Smooth muscle cell of the brain vasculature (primary cell): ENCODE data around the gene ATP1A1.

Experiments
- DNase-seq: peaks from one replicate; pipeline ENCODE4 v3.0.0-alpha.2; 2012; ENCODE audit warnings: low read depth, low spot score

The ATP1A1 gene

DNA sequence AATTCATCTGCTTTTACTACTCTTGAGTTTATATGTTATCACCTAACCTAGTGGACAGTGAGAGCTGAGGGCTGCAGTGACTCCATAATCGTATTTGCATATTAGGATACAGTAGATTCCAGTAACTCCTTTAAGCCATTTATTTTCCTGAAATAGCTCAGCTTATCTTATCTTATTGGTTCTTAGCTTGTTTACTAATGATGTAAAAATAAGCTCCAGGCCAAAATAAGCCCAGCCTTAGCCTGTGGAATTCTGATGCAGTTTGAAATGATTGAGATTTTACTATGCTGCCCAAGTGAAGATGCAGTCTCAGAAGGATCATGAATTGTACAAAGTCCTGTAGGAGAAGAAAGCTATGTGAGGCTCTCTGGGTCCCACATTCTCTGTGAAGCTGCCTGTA is 18.1 kb downstream of the ATP1A1 start:
- DNase-seq, result no peak

- DNase-seq, result no peak
These were observed 19.8 kb downstream of the ATP1A1 start for GRCh38 chr1:116392717-116393404.

GRCh38 chr1:116393792-116394191 is 20.7 kb downstream of the ATP1A1 start:
- DNase-seq, result no peak

- no peak for DNase-seq
These were observed 21.2 kb downstream of the ATP1A1 start for GRCh38 chr1:116394270-116394669.

DNA sequence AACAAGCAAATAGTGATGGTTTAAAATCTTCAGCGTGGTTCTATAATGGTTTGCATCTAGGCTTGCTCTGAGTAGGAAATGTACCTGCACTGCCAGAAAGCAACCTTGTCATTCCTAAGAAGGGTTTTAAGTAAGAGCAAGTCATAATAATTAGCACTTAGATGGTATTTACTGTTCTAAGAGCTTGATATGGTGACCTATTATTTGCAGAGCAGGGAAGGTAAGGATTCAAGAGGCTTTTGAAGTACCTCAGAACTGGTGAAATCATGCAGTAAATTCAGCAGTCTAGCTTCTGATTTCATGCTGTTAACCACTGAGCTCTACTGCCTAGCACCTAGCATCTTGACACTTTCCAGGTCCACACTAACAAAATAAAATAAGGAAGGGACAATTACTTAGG is 23.7 kb downstream of the ATP1A1 start:
- no peak for DNase-seq

- no peak for DNase-seq
These were observed 24.7 kb downstream of the ATP1A1 start for GRCh38 chr1:116397728-116398127.

DNA sequence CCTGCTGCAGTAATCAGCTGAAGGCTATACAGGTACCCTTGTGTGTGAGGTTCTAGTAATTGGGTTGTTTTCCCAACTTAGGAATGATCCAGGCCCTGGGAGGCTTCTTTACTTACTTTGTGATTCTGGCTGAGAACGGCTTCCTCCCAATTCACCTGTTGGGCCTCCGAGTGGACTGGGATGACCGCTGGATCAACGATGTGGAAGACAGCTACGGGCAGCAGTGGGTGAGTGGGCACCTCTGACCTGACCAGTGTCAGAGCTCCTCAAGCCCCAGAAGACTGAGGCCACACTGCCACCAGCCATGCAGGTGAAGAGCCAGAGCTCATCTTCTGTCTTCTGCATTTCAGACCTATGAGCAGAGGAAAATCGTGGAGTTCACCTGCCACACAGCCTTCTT is 27.7 kb downstream of the ATP1A1 start:
- DNase-seq, result no peak

- DNase-seq, result no peak
These were observed 28.7 kb downstream of the ATP1A1 start for GRCh38 chr1:116401646-116402176.

- DNase-seq, result no peak
These were observed 29.3 kb downstream of the ATP1A1 start for GRCh38 chr1:116402333-116402732.

- no peak for DNase-seq
These were observed 30.6 kb downstream of the ATP1A1 start for GRCh38 chr1:116403496-116404136.

DNA sequence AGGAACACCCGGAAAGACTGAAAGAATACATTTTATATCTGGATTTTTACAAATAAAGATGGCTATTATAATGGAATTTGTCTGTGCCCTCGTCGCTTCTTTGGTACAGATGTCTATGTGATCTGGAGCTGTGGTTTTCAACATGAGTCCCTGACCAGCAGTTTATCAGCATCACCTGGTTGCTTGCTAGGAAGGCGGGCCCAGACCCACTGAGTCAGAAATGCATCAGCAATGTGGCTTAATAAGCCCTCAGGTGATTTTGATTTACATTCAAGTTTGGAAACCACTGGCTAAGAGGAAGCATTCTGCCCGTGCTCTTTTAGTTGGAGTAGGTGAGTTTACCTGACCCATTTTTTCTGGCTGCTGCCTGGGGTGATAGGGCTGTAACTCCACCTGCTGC is 31.7 kb downstream of the ATP1A1 start:
- DNase-seq, result no peak

DNA sequence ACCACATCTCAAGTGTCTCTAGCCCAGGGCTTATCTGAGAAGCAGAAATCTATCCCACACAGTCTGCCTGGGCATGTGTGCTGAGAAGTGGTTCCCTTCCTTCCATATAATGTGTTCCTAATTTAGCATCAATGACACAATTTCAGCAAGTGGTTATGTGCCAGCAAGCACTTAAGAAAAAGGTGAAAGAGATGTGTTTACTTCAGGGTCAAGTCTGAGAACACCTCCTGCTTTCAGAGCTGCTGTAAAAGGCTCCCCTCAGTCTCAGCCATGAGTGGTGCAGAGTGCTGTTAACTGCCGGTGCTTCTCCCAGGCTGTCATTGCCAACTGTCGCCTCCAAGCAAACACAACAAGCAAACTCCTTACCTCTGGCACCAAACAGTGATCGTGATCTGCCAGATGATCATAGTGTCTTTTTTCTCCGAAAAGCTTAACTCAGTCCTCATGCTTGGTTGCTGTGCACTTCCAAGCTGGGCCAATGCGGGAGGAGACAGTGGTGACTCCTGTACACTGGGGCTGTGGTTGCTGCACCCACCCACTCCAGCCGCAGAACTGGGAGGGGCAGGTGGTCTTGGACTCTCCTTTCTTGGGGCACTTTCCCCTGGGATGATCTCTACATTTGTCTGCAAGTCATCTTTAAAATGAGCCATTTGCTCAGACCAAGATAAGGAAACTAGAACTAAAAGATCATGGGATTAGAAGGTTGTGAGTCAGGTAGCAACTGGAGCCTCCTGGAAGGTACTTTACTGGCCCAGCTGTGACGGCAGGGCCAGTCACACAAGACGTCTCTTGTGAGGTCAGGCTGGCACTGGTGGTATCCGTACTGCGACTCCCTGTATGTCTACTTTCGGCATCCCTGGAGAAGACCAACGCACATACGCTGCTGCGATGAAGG is 32.4 kb downstream of the ATP1A1 start:
- DNase-seq, result no peak

DNA sequence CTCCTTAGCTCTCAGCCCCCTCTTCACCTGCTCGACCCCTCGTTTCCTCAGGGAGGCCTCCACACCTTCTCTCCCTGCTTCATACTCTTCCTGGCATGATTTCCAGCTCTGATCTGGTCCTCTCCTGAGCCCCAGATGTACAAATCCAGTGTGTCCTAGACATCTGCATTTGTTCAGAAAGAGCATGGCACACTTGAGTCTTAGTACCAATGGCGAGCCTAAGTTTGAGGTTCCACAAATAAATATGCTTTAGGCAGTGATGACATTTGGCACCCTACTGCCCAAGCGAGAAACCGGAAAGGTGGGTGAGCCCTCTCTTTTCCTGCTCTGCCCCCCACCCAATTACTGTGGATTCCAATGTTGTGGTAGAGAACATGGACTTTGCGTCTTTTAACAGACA is 34.0 kb downstream of the ATP1A1 start:
- no peak for DNase-seq

- DNase-seq, result no peak
These were observed 35.1 kb downstream of the ATP1A1 start for GRCh38 chr1:116408193-116408592.

DNA sequence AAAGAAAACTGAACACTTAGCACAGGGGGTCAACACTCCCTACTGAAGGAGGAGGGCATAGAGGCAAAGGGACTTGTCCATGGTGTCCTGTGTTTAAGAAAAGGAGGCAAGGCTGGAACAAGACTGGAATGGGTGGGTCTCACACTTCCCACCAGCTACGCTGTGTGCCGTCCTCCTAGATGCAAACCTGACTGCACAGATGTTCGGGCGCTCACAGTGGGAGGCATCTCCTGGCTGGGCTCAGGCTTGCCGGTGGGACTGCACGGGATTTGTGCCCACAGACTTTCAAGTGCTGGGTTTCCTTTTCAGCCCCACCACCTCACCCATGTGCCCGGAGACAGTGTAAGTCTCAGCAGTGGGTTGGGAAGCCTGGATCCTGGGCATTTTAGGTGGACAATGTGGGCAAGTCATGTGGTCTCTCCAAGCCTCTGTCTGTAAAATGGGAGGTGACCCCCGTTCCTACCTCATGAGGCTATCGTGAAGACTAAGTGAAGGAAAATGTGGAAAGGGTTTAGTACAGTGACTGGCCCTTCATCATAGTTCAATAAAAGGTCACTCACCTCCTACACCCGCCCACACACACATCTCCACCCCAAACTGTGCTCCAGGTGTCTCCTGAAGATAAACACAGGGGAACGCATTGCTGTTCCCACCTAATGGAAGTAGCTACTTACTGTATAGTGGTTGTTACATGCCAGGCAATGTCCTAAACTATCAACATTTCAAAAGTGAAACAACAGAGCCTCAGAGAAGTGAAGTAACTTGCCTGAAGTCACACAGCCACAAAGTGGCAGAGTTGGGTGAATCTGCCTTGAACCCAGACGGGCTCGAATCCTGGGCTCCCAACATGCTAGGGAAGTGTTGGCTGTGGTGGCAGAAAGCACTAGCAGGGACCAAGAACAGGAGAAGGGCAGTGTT is 36.0 kb downstream of the ATP1A1 start:
- no peak for DNase-seq

- DNase-seq, result no peak
These were observed 36.7 kb downstream of the ATP1A1 start for GRCh38 chr1:116409751-116410191.

DNA sequence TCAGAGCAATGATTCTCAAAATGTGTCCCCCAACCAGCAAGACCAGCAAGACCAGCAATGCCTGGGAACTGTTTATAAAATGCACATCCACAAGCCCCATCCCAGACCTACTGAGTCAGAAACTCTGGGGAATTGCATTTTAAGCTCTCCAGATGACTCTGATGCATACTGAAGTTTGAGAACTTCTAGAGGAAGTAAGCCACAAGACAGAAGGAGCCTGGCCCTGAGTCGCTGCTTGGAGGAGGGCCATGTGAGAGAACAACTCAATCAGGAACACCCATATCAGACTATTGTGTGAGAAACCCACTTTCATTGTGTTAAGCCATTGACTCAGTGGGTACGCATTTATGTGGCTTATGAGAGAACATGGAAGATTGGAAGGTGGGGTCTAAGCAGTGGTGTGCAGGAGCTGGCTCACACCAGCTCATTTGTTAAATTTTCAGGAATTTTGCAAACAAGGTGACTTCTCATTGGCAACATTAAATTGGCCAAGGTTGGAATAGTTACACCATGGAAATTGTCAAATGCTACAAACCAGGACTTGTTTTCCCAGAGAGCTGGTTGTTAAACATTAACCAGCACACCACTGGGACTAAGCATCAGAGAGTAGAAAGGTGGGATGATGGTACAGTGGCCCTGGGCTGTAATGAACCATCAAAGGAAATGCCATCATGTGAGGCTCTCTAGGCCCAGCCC is 38.9 kb downstream of the ATP1A1 start:
- no peak for DNase-seq

- no peak for DNase-seq
These were observed 39.4 kb downstream of the ATP1A1 start for GRCh38 chr1:116412480-116412798.

GRCh38 chr1:116412898-116413297 is 39.9 kb downstream of the ATP1A1 start:
- no peak for DNase-seq

GRCh38 chr1:116413414-116413813 is 40.4 kb downstream of the ATP1A1 start:
- no peak for DNase-seq

GRCh38 chr1:116414364-116414763 is 41.3 kb downstream of the ATP1A1 start:
- DNase-seq, result no peak
